HT1080 (cell line): ENCODE measurements around the gene PLEKHH1. TPM values are rescaled to one million over a fixed set of nuclear protein-coding genes. Genes with fewer than 3 reads are reported as not detected.
"Not testable (repeated sequence)": the region's sequence is repeated elsewhere in the genome, so short reads cannot be mapped to it uniquely, and the experiment has no call there.

Experiments
- DNase-seq: peaks from one replicate; pipeline ENCODE4 v3.0.0-alpha.2; 2015; ENCODE audit warnings: low read depth
- small RNA-seq: library from RNA; depleted of rRNA; stranded (forward); fragments of <200 nt; gene quantifications from one replicate; pipeline ENCODE3, GENCODE V24; 2014
- total RNA-seq: library from RNA; depleted of rRNA; stranded (reverse); fragments of >200 nt; shearing (Covaris generic); gene quantifications from 2 replicates; pipeline ENCODE4 v1.2.3, GENCODE V29; 2014; rRNA removed

The PLEKHH1 gene
- total RNA-seq, 1 experiment from 2014 or later, result 4.2 TPM

DNA sequence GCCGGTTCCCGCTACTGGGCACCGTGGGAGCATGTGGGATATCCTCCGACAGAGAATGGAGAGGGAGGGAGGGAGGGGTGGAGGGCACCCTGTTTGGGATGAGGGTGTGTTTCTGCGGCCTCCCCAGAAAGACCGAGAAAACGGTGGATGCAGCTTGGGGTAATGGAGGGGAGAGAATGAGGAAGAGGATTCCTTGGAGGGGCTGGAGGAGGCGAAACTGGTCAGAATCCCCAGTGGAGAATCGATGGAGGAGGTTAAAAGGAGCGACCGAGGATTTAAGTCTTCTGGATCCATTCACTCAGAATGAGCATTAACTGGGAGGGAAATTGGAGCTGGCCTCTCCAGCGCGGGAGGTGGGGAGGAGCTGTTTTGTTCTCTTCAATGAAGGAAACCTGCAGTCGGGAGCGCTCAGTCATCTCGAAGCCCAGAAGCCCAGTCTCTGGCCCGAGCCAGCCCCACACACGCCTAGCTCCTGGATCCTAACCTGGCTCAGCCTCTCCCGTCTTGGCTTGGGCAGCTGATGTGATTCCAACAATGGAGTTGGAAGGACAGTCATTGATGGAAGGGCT is 87.2 kb downstream of the PLEKHH1 start:
- no peak for DNase-seq

DNA sequence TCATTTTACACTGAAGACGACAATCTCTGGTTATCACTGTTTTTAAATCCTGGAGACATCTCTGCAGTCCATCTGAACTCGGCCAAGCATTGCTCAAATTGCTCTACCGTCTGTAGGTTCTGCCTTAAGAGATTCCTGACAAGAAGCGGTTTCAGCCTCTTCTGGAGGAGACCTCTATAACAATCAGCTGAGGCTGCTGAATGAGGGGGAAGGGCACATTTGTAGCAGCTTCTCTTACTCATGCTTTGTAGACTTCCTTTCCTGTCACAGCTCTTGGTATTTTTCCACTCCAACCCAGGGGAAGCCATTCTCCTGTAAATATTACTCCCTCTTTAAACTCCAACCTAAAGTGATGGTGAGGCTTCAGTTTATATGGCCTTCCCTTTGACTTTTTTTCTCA is 89.6 kb downstream of the PLEKHH1 start:
- peak; percentile 91 for DNase-seq

- peak; percentile 68 for DNase-seq
Observed at GRCh38 chr14:67623114-67623513, 90.0 kb downstream of the PLEKHH1 start.

DNA sequence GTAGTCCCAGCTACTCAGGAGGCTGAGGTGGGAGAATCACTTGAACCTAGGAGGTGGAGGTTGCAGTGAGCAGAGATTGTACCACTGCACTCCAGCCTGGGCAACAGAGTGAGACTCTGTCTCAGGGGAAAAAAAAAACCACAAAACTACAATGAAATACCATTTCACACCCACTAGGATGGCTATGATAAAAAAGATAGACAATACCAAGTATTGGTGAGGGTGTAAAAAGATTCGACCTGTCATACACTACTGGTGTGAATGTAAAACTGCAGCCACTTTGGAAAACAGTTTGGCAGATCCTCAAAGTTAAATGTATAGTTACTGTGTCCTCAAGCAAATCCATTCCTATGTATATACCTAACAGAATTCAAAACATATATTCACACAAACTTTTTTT is 93.0 kb downstream of the PLEKHH1 start:
- DNase-seq, result not testable (repeated sequence)

DNA sequence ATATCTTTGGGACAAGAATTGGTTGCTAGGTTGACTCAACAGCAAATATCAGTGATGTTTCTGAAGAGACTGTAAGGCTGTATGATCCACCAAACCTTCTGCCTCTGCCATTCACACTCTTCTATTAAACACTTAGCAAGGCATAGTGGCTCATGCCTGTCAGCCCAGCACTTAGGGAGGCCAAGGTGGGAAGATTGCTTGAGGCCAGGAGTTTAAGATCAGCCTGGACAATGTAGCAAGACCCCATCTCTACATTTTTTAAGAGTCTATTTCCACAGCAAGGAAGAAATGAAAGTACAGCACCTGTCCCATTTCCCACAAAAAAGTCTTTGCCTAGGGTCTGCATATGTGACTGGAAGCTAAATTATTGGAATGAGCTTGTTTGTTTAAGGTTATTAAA is 94.4 kb downstream of the PLEKHH1 start:
- DNase-seq, result no peak

- no peak for DNase-seq
Observed at GRCh38 chr14:67630186-67630585, 97.1 kb downstream of the PLEKHH1 start.

GRCh38 chr14:67630938-67631337 is 97.8 kb downstream of the PLEKHH1 start:
- DNase-seq, result no peak

- no peak for DNase-seq
Observed at GRCh38 chr14:67633451-67634147, 100.5 kb downstream of the PLEKHH1 start.

GRCh38 chr14:67636361-67636919 is 103.3 kb downstream of the PLEKHH1 start:
- DNase-seq, result peak; percentile 67

DNA sequence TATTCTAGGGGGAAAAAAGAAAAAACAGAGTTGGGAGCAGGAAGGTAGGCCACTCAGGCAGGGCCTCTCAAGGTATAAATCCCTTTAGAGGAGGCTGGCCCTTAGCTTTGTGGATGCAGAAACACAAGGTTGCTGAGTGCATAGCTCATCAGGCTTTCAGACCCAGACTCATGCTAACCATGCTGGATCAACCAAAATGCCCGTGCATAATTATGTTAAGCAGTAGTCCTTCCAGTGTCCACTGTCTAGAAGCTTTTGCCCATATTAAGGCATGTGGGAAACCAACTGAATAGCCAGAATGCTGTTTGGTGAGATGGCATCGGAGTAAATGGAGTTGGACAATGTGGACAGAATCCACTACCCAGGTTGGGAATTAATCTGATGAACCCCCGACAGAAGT is 105.6 kb downstream of the PLEKHH1 start:
- DNase-seq, result no peak

Small RNA genes within 50 kb of the gene (small RNA-seq; reads per million reads assigned to genes)
- gene AL132640.3, result not detected
- not detected for gene RF00019

Other genes with a start within 250 kb of the PLEKHH1 start
- 112 and 122 TPM in 2 replicates for gene ATP6V1D, start 173.5 kb upstream of the PLEKHH1 start, total RNA-seq
- gene EIF2S1, start 173.0 kb upstream of the PLEKHH1 start, total RNA-seq, result 497 and 506 TPM in 2 replicates
- 1.4 and 2.3 TPM in 2 replicates for gene PLEK2, start 121.1 kb upstream of the PLEKHH1 start, total RNA-seq
- gene TMEM229B, start 44.6 kb upstream of the PLEKHH1 start, total RNA-seq, result 5.8 and 6.0 TPM in 2 replicates
- 25.4 and 37.4 TPM in 2 replicates for gene PIGH, start 67.0 kb downstream of the PLEKHH1 start, total RNA-seq
- gene ARG2, start 86.6 kb downstream of the PLEKHH1 start, total RNA-seq, result 20.6 and 22.8 TPM in 2 replicates
- 80.2 and 96.1 TPM in 2 replicates for gene VTI1B, start 141.3 kb downstream of the PLEKHH1 start, total RNA-seq
- 76.1 and 91.2 TPM in 2 replicates for gene RDH11, start 162.5 kb downstream of the PLEKHH1 start, total RNA-seq
- gene RDH12, start 168.6 kb downstream of the PLEKHH1 start, total RNA-seq, result 0.23 and 0.29 TPM in 2 replicates